GM19239 (cell line): ENCODE measurements around the gene MRM2.

Experiments used
- DNase-seq: peaks from one replicate; pipeline ENCODE4 v3.0.0; 2011; ENCODE audit warnings: low spot score; ENCODE audit not compliant: insufficient read length
- FAIRE-seq: peaks from 2 replicates; lab custom pipeline; 2011; peaks lifted over from hg19 to GRCh38; lab: Jason Lieb, UNC

Gene MRM2

GRCh38 chr7:2249744-2250323 lies 7.8 kb upstream of the MRM2 start:
- DNase-seq (no peak), FAIRE-seq (no peak)

DNA sequence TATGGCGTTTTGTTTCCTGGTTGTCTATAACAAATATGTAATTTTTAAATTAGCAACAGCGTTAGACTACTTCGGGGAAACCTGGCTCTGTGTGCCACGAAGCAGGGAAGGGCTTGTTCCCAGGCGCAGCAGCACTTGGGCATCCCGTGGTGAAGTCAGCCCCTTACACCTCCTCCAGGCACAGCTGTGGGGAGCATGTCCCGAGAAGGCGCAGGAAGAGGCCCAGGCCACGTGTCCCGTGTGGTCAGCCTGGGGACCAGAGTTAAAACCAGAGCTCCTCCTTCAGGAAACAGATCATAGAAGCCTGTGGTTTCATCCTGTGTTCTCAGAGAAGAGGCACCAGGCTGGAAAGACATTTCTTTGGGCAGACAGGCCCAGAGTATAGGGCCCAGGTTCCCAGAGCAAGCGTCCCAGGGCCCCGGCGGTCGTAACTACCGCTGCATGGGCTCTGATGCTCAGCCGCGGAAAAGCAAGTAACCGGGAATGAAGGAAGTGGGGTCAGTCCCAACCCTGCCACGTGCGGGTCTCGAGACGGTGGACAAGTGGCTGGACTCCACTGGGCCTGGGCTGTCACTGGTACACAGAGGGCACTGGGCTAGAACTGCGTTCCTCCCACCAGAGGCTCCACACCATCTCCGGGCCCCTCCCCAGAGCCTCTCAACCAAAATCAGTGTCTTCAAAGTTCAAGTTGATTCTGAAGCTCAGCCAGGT lies 7.1 kb upstream of the MRM2 start:
- FAIRE-seq = peak; percentile 93
- DNase-seq = peak; percentile 65

DNA sequence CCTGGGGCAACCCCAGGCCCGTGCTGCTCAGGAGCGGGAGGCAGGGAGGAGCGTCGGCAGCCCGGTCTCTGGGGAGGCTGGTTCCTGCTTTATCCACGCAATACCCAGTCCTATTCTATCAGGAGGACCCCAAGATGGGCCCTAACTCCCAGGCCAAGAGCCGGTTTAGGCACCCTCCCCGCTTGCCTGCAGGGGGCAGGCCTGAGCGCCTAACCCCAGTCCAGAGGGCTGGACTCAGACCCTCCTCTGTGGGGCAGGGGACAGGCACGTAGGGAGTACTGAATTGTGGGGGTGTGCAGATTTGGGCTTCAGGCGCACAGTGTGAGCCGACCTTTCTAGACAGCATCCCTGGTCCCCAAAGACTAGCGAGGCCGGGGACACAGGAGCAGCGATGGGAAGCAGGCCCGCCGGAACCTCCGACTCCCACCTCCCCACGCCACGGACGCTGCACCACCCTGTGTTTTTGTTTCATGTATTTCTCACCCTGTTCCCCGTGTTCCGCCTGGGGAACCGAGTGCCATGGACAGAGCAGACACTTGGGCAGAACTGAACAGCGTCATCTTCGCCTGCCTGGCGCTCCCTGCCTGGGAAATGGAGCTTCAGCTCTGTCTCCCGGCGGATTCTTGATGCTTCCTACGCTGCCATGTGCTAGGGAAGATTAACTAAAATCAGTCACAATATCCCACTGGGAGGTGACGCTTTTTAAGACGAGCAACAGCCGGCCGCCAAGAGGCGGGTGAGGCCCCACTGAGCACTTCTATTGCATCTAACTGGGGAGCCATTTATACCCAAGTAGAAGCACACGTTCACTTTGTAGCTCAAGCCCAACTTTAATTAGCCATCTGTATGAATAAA lies 5.4 kb upstream of the MRM2 start:
- DNase-seq (no peak), FAIRE-seq (no peak)

DNA sequence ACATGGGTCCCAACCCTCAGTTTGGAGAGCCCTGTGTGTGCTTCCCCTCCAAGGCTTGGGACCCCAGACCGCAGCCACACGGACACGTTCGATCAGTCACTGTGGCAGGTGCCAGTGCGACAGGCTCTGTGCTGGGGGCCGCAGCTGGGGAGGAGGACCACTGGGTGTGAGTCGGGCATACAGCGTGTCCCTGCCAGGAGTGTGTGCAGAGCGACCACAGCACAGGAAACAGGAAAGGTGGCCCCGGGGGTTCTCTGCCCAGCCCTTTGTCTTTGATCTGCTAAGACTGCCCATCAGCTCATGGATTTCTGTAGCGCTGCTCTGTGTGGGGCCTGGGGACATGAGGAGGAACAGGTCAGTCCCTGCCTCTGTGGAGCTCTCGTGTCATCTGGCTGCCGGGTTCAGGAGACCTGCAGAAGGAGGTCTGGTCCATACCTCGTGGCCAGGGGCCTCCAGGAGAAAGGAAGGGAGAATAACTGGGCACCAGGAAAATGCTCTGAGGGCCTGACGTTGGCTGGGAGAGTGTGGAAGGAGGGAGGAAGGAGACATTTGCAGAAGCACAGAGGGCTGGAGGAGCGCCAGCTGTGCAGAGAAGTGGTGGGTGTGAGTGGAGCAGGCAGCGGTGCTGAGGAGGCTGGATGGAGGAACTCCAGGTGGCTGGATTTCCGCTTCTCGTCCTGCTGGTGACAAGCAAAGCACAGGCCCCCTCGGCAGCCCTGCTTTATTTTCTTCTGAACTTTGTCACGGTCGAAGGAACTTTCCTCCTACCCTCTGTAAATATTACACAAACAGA lies 4.1 kb upstream of the MRM2 start:
- DNase-seq = no peak
- FAIRE-seq = no peak

DNA sequence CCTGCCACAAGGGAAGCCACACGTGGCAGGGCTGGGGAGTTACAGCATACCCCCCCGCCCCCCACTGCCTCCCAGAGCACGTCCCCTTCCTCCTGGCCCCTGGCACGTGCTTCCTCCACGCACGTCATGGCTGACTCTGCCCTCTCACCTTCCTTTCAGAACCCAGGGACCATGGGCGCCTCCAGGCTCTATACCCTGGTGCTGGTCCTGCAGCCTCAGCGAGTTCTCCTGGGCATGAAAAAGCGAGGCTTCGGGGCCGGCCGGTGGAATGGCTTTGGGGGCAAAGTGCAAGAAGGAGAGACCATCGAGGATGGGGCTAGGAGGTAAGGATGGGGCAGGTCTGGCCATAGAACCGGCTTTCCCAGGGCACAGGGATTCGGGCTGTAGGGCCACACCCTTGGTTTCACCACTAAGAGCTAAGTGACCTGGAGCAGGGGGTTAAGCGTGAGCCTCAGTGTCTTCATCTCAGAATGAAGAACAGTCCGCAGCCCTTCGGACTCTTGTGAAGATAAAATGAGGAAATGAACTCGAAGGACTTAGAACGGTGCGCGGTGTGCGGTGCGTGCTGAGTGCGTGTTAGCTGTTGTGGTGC lies 2.5 kb upstream of the MRM2 start:
- FAIRE-seq = no peak

GRCh38 chr7:2243458-2243857 lies 1.5 kb upstream of the MRM2 start:
- no peak for DNase-seq

More for the DNA sequence above, 2.5 kb upstream of the MRM2 start:
- DNase-seq = no peak

GRCh38 chr7:2242541-2243429 lies 780 bp upstream of the MRM2 start:
- DNase-seq (no peak), FAIRE-seq (peak; percentile 75)

More at GRCh38 chr7:2243458-2243857, 1.5 kb upstream of the MRM2 start:
- no peak for FAIRE-seq

- DNase-seq (no peak), FAIRE-seq (no peak)
Measured at GRCh38 chr7:2239242-2239641, 2.8 kb downstream of the MRM2 start.

- DNase-seq (peak; percentile 86), FAIRE-seq (peak; percentile 97)
Measured at GRCh38 chr7:2237109-2237602, 4.8 kb downstream of the MRM2 start.

- DNase-seq = no peak
- FAIRE-seq = no peak
Measured at GRCh38 chr7:2233926-2234325, 8.1 kb downstream of the MRM2 start.

DNA sequence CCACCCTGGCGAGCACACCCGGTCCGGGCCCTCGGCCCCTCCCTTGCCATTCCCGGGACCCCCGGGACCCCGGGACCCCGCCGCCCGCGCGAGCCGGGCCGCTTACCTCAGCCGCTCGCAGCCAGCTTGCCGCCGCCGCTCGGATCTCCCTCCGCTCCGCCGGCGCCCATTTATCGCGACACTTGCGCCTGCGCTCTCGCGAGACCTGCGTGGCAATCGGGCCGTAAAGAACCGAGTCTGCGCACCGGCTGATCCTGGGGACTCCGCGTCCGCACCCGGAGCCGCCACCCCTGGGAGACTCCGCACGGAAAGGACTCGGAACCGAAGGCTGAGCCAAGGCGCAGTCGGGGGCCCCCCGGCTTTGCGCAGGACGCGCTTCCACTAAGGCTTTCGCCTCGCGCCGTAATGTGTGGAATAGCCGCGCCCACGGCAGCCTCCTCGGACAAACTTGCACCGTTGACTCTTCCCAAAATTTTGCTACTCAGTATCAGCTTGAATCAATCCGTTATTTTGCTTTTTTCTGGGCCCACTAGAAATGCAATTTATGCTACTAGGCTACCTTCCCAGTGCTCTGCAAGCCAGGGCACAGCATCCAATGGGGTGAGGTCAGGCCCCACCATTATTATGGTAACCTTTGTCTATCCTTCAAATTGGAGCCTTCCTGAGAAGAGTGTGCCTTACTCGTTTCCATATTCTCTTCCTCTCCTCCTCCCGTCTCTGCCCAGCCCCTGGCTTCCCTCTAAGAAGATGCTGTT lies 9.1 kb downstream of the MRM2 start, which contains the start of gene MAD1L1:
Gene MAD1L1, minus strand, starts transcription at position 180 of the 755 bp plus-strand sequence. CDS start 2,812 bp downstream, outside the sequence.
- FAIRE-seq (no peak), DNase-seq (peak; percentile 92)

DNA sequence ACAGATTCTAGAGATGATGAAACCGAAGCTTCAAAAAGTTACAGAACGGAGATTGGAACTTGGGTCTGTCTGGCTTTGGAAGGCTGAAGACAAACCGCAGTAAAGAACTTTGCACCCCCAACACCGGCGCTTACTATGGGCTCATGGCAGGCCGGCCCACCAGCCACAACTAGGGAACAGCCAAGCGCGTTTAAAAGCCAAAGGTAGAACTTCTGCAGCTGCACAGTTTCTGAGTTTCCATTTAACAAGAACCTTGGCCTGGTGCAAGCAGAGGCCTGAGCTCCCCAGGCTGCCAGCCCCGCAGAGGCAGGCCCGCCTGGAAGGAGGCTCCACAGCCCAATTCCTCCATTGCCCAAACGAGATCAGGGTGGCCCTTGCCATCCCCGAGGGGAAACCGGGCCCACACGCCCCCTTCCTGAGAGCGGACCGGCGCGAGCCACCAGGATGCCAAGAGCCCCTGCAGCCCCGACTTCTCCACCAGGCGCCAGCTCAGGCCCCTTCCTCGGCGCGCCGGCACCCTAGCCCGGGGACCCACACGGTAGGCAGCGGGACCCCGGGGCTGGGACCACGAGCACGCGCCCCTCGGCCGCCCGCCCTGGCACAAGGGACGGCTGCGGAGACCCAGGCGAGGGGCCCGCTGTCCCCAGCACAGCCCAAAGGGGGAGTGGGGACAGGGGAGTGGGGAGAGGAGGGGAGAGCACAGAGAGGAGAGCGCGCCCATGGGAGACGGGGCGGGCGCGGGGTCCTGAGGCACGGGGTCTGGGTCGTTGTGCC lies 9.8 kb downstream of the MRM2 start:
- FAIRE-seq (no peak), DNase-seq (no peak)

- DNase-seq = no peak
- no peak for FAIRE-seq
Measured at GRCh38 chr7:2230882-2231281, 11.1 kb downstream of the MRM2 start.

DNA sequence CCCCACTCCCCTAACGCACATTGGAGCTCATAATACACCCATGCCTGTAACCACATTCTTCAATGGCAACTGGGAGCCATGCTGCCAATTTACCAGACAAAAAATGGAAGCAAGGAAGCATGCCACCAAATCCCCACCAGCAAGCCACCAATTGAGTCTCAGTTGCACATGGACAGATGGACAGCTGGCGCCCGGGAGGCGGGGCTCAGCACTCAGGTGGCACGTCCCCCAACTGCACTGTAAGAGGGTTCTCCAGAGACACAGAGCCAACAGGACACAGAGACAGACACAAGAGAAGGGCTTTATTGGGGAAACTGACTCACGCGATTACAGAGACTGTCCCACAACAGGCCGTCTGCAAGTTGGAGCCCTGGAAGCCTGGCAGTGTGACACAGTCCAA lies 11.8 kb downstream of the MRM2 start:
- FAIRE-seq = no peak
- no peak for DNase-seq

DNA sequence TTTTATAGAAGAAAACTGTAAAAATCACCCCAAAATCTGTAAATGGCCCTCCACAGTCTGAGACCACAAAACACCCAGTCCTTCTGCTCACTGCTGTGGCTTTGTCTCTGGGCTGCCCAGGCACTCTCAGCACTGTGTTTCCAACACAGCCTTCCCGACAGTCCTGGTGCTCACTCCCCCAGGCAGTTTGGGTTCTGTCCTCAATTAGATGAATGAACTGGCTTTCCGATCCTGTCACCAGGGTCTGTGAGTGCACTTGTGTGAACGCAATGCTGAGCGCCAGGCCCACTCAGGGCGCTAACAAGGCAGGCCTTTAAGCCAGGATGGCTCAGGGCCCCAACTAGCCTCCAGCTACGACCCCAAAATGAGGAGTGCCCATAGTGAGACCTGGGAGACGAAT lies 12.5 kb downstream of the MRM2 start:
- DNase-seq = no peak

GRCh38 chr7:2228921-2229320 lies 13.1 kb downstream of the MRM2 start:
- no peak for FAIRE-seq

More for the DNA sequence above, 12.5 kb downstream of the MRM2 start:
- no peak for FAIRE-seq

GRCh38 chr7:2227699-2228098 lies 14.3 kb downstream of the MRM2 start:
- no peak for DNase-seq
- no peak for FAIRE-seq

More at GRCh38 chr7:2228921-2229320, 13.1 kb downstream of the MRM2 start:
- DNase-seq = no peak
